Measurements from ENCODE around the gene CAMTA1. TPM values are rescaled to one million over a fixed set of nuclear protein-coding genes. Genes with fewer than 3 reads are reported as not detected.

Gene CAMTA1
- total and polyA plus RNA-seq, 12 donors: 123 to 265 (median 142) TPM

DNA sequence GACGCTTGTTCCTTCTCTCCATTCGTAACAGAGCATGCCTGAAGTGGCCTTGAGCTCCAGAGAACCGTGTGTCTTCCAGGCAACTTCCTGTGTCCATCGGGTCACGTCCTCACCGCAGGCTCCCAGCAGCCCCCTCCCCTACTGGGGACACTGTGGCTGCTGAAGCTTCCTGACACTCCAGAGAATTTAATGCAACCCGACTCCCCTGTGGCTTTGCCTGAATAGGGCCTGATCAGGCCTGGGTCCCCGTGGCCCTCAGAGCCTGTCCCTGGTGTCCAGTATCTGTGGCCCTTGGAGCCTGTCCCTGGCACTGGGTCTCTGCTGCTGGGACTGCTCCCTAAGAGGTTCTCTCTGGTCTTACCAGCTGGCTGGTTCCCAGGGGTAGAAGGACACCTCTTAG, 766.2 kb downstream of the CAMTA1 start:
- Histone ChIP-seq H3K4me1 (peaks cover 4 to 46% (median 42%) of the 10 kb centered on the region in 9 donors), H3K36me3 (no peaks in the 10 kb centered on the region), H3K27ac (peak overlapping the region in 2 of 10 donors; percentile 20 to 65), H3K4me3 (no peak overlapping the region), H3K9me3 (peaks cover 0 to 7% (median 0%) of the 10 kb centered on the region in 11 donors), H3K27me3 (no peaks in the 10 kb centered on the region)
- TF ChIP-seq, protein P1, sequence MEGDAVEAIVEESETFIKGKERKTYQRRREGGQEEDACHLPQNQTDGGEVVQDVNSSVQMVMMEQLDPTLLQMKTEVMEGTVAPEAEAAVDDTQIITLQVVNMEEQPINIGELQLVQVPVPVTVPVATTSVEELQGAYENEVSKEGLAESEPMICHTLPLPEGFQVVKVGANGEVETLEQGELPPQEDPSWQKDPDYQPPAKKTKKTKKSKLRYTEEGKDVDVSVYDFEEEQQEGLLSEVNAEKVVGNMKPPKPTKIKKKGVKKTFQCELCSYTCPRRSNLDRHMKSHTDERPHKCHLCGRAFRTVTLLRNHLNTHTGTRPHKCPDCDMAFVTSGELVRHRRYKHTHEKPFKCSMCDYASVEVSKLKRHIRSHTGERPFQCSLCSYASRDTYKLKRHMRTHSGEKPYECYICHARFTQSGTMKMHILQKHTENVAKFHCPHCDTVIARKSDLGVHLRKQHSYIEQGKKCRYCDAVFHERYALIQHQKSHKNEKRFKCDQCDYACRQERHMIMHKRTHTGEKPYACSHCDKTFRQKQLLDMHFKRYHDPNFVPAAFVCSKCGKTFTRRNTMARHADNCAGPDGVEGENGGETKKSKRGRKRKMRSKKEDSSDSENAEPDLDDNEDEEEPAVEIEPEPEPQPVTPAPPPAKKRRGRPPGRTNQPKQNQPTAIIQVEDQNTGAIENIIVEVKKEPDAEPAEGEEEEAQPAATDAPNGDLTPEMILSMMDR (IDR thresholded peaks at IDR 0.05): no peak
- DNase-seq (no peak), ATAC-seq (no peak)
- 50 to 75% methylated on average over 8 of the region's 8 CpGs for WGBS, 2 donors
- intact Hi-C loops (cut with DNase I): no loop called here

DNA sequence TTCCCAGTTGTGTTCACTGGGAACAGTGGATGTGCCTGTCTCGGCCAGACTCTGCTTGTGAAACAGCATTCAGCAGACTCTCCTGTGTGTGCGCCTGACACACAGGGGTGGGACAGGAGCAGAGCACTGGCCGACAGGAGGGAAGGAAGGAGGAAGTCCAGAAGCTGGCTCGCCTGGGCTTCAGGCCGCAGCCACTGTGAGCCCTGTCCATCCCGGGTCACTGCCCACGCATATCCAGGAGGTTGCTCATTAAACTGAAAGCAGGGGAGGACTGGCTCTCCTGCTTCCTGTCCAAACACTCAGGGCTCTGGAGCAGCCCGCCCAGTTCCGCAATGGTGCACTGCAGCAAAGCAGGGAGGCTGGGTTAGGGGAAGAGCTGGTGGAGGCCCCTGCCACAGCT, 767.1 kb downstream of the CAMTA1 start:
- peaks cover 4 to 52% (median 42%) of the 10 kb centered on the region in 9 donors for H3K4me1 ChIP-seq

DNA sequence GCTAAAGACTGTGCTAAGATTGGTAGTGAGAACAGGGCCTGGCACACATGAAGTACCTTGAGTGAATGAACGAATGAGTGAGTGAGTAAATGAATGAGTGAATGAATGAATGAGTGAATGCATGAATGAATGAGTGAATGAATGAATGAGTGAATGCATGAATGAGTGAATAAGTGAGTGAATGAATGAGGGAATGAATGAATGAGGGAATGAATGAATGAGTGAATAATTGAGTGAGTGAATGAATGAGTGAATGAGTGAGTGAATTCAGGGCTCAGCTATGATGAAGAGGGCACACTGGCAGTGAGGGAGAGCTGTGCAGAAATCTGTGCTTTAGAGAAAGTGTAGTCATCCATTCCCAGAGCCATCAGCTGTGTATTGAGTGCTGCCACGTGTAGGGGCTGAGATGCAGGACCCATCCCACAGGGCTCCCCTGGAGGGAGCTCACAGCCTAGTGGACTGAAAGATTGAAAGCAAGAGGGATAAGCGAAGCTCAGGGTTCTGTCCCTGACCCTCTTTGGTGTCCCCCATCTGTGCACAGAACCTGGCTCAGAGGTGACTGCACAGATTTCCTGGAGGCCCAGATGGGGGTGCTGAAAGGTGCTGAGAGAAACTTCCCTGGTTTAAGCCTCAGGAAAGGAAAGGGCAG, 767.9 kb downstream of the CAMTA1 start:
- Histone ChIP-seq H3K9me3 (peaks cover 0 to 7% (median 0%) of the 10 kb centered on the region in 11 donors), H3K27me3 (no peaks in the 10 kb centered on the region), H3K4me1 (peaks cover 7 to 60% (median 47%) of the 10 kb centered on the region in 9 donors), H3K36me3 (no peaks in the 10 kb centered on the region), H3K27ac (no peak overlapping the region), H3K4me3 (no peak overlapping the region)
- ATAC-seq (no peak), DNase-seq (no peak)
- TF ChIP-seq, protein P1 (IDR thresholded peaks at IDR 0.05): peak in 1 of 9 donors; percentile 13
- WGBS, 2 donors: 80 to 83% methylated on average over 3 of the region's 3 CpGs
- intact Hi-C loops (cut with DNase I): no loop called here

More for the DNA sequence above, 767.1 kb downstream of the CAMTA1 start:
- Histone ChIP-seq H3K27ac (peak overlapping the region in 3 of 10 donors; percentile 7 to 65 (median 20)), H3K36me3 (no peaks in the 10 kb centered on the region), H3K4me3 (no peak overlapping the region), H3K9me3 (peaks cover 0 to 7% (median 0%) of the 10 kb centered on the region in 11 donors), H3K27me3 (no peaks in the 10 kb centered on the region)
- peak in 1 of 2 donors; percentile 42 for DNase-seq
- 61 to 74% methylated on average over 9 of the region's 9 CpGs for WGBS, 2 donors
- intact Hi-C loops (cut with DNase I): no loop called here
- ATAC-seq: peak; percentile 30 to 76 (median 59)
- TF ChIP-seq, protein P1 (IDR thresholded peaks at IDR 0.05): no peak

DNA sequence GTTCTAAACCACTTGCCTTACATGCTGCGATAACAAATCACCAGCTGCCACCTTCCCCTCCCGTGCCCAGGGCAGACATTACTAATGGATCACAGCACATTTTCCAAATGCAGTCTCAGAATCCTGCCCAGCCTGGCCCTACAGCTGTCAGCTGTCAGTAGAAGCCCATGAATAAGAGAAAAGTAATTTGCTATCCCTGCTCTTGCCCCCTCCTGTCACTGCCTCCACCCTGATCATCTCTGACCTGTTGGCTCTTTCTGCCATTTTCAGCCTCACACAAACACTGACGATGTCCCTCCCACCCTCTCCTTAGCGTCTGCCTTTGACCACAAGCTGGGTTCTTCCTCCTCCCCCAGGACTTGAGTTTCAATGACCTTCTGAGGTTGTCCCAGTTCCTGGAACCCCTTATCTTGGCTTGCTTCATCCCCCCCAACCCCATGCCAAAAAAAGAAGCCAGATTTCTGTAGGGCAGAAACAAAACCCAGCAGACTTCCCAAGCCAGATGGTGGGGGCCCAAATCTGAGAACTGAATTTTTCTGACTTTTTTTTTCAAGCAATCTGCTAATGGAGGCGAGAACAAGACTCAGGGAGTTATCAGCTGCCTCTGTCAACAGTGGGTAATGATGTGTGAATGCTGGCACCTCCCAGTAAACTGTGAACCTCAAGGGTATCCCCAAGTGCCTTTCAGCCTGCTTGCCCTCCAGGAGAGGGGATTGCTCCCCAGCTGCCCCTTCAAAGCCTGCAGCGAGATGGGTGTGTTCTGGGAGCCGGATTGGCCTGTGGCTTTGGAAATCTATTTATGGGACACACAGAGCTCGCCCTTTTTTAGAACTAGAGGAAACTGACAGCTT, 769.4 kb downstream of the CAMTA1 start:
- H3K27ac ChIP-seq: no peak overlapping the region
- no peaks in the 10 kb centered on the region for H3K36me3 ChIP-seq
- H3K4me1 ChIP-seq: peaks cover 7 to 57% (median 42%) of the 10 kb centered on the region in 9 donors
- 34 to 45% methylated on average over 8 of the region's 8 CpGs for WGBS, 2 donors
- intact Hi-C loops (cut with DNase I): no loop called here
- DNase-seq (no peak), ATAC-seq (no peak)
- H3K4me3 ChIP-seq: no peak overlapping the region
- TF ChIP-seq, protein P1 (IDR thresholded peaks at IDR 0.05): no peak
- H3K9me3 ChIP-seq: peaks cover 0 to 7% (median 0%) of the 10 kb centered on the region in 11 donors
- H3K27me3 ChIP-seq: no peaks in the 10 kb centered on the region
